ENCODE measurements around the gene OR1N1.
"Not testable (repeated sequence)": the region's sequence is repeated elsewhere in the genome, so short reads cannot be mapped to it uniquely, and the experiment has no call there.

Gene OR1N1, protein sequence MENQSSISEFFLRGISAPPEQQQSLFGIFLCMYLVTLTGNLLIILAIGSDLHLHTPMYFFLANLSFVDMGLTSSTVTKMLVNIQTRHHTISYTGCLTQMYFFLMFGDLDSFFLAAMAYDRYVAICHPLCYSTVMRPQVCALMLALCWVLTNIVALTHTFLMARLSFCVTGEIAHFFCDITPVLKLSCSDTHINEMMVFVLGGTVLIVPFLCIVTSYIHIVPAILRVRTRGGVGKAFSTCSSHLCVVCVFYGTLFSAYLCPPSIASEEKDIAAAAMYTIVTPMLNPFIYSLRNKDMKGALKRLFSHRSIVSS

DNA sequence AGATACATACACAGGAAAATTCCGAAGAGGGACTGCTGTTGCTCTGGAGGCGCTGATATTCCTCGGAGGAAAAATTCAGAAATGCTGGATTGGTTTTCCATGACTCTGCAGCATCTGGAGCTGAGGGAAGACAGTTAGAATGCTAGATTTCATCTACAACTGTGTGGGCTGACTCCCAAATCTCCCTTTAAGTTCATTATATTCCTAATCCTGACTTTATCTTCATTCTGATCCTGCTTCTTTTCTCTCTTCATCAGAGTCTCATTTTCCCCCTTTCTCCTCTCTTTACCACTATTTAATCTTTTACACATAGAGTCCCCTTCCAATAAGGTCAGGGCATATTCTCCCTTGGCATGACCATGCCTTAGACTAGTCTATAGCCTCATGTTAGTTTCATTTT lies at the start of gene OR1N1:
Gene OR1N1, minus strand, starts transcription at position 101 of the 400 bp plus-strand sequence. Its CDS starts 0 bp downstream, at position 101.
- DNase-seq (ENCODE audit: low read depth), result no peak

DNA sequence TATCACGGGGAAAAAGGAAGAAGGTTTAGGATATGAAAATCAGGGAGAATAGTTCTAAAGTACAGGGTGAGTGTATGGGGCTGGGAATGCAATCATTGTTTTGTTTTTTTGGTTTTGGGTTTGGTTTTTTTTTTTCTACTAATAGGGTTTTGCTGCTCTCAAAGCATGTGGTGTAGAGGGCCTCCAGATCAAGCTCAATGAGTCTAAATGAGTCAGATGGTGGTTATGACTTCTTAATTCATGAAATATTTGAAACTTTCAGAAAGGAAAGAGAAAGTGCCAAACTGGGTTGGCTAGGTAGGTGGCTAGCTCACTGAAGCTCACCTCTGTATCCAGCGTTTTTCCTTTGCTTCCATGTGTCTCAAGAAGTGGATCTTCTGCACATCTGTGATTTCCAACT lies 45.4 kb upstream of the OR1N1 start:
- DNase-seq (ENCODE audit: low read depth), result no peak

DNA sequence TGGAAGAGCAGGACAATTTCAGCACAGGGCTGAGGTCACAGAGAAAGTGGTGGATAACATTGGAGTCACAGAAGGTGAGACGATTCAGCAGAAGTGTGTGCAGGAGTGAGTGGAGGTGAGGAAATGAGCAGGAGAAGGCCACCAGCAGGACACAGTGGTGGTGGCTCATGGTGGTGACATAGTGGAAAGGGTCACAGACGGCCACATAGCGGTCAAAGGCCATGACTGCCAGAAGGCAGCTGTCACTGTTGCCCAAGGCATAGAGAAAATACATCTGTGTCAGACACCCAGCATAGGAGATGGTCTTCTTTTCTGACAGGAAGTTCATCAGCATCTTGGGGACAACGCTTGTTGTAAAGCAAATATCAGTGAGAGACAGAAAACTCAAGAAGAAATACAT lies 40.8 kb upstream of the OR1N1 start:
- DNase-seq (ENCODE audit: low read depth), result no peak

DNA sequence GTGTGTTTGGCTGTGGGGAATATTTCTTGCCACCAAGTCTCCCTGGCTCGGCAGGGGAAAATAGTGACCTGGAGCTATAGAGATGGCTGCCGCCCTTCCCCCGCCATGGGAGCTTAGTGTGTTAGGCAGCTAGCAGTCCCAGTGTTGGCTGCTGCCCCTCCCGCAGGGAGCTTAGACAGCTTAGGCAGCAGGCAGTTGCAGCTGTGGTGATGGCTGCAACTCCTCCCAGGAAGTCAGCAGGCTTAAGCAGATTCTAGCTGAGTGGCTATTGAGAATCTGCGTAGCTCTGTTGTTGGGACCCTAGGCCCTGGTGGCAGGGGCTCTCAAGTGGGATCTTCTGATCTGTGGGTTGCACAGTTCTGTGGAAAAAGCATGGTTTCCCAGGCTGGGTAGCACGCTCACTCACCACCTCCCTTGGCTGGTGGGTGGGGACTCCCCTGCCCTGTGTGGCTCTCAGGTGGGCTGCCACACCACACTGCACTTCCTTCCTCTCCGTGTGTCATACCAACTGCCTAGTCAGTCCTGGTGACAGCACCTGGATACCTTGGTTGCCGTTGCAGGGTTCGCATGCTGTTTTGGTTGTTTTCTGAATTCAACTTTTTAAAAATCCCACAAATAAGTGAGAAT lies 35.2 kb upstream of the OR1N1 start:
- DNase-seq (ENCODE audit: low read depth), result no peak

DNA sequence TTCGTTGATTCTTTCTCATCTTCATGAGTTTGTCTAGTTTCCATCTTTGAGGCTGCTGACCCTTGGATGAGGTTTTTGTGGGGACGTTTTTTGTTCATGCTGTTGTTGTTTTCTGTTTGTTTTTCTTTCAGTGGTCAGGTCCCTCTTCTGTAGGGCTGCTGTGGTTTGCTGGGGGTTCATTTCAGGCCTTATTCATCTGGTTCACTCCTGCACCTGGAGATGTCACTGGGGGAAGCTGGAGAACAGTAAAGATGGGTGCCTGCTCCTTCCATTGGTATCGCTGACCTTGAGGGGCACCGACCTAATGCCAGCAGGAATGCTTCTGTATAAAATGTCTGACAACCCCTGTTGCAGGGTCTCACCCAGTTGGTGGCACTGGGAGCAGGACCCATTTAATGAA lies 34.4 kb upstream of the OR1N1 start:
- DNase-seq (ENCODE audit: low read depth), result no peak

DNA sequence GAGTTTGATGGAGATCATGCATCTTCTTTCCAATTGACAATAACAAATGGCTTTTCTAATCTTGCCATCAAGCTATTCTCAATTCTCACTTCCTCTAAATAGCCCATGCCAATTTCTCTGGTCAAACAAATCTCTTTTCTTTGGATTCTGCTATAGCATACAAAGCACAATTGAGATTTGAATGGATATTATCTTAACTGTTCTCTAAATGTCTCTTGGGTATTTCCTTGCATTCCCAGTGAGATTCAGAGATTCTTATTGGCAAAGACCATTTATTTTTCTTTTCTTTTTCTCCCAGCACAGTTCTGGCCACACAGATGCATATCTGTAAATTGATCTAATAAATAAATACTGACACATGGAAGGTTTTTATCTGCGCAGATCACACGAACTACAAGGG lies 25.7 kb upstream of the OR1N1 start, which contains the start of gene OR1N2:
Gene OR1N2, plus strand, starts transcription at position 301 of the 400 bp plus-strand sequence. CDS start 100 bp downstream, outside the sequence.
- no peak for DNase-seq (ENCODE audit: low read depth)

DNA sequence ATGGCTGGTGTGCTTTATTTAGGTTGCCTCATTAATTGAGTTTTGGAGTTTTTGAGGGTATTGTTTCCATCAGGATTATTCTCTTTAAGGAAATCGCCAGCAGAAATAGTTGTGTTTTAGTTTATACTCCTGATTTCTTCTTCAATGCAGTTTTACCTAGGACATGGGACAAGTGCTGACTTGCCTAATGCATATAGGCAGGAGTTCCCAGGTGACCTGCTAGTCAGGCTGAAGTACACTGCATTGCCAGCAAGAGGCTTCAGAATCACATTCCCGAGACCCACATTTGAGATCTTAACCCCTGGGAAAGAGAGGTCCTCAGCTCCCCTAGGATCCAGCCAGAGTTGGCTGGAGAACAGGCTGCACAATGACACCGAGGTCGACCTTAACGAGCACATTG lies 24.3 kb upstream of the OR1N1 start:
- DNase-seq (ENCODE audit: low read depth), result no peak

DNA sequence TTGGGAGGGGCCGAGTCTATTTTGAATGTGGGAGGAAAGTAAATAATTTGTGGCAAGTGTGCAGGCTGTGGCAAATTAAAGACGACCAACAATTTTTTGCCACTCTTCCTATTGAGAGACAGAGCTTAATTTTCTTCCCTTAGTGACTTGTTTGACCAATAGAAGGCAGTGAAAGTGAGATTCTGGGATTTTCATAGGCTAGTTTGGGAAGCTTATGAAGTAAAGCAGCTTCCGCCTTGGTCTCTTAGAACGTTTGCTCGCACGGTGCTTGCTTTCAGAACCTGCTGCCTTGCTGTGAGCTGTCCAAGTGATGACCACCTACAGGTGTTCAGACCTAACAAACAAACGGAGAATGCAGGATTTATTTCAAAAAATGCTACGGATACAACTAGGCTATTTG lies 19.1 kb upstream of the OR1N1 start:
- no peak for DNase-seq (ENCODE audit: low read depth)

DNA sequence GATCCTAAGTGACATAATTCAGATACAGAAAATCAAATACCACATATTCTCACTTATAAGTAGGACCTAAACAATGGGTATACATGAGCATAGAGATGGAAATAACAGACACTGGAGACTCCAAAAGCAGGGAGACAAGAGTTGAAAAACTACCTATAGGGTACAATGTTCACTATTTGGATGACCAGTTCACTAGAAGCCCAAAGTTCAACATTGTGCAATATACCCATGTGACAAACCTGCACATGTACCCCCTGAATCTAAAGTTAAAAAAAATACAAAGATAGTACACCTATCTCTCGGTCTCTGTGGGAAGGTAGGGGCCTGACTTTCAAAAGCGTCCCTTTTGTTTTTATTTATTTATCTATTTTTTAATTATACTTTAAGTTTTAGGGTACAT lies 11.7 kb upstream of the OR1N1 start:
- DNase-seq (ENCODE audit: low read depth), result no peak

DNA sequence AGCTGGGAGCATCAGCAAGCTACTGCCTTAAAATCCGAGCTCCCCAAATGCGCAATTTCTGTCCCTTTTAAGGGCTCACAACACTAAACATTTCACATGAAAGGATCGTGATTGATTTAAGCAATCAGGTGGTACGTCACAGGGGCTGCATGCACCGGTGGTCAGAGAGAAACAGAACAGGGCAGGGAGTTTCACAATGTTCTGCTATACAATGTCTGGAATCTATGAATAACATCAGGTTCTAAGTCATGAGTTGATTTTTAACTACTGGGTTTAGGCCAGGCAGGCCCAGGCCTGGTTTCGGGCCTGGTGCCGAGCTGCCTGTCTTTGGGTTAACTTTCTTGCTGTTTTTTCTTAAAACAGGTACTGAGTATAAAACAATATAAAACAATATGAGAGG lies 10.0 kb upstream of the OR1N1 start:
- DNase-seq (ENCODE audit: low read depth), result not testable (repeated sequence)

DNA sequence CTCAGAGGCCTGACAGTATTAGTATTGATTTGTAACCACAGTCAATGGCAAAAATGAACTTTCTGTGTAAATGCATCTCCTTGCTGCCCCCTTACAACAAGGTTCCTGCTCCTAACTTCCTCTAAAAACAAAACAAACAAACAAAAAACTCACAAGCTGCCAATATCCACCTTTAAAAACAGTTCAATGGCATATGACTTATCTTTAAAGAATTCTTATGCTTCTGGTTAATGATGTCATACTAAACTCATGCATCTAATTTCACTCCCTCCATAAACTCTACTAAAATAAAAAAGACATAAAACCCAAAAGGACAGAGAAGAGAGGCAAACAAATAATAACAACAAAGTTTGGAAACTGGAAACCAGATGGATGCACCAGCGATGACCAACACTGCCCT lies 9.0 kb upstream of the OR1N1 start:
- DNase-seq (ENCODE audit: low read depth), result no peak

DNA sequence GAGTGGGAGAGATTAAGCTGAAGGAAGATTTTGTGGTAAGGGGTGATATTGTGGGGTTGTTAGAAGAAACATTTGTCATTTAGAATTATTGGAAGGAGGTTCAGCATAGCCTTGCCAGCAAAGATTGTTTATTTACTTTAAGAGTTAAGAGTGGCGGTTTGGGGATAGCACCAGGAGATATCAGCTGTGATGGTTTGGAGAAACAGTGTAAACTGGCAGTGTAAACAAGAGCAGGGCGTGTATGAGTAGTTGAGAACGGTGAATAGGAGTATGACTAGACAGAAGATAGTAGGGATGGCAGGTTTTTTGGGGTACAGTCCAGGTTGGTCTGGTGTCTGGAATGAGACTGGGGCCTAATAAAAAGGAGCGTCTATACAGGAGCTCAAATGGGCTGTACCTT lies 4.1 kb upstream of the OR1N1 start:
- DNase-seq (ENCODE audit: low read depth), result not testable (repeated sequence)

DNA sequence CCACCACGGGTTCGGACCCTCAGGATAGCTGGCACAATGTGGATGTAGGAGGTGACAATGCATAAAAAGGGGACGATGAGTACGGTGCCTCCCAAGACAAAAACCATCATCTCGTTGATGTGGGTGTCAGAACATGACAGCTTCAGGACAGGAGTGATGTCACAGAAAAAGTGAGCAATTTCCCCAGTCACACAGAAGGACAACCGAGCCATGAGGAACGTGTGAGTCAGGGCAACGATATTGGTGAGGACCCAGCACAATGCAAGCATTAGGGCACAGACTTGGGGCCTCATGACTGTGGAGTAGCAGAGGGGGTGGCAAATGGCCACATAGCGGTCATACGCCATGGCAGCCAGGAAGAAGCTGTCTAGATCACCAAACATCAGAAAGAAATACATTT lies 491 bp downstream of the OR1N1 start:
- DNase-seq (ENCODE audit: low read depth), result no peak

DNA sequence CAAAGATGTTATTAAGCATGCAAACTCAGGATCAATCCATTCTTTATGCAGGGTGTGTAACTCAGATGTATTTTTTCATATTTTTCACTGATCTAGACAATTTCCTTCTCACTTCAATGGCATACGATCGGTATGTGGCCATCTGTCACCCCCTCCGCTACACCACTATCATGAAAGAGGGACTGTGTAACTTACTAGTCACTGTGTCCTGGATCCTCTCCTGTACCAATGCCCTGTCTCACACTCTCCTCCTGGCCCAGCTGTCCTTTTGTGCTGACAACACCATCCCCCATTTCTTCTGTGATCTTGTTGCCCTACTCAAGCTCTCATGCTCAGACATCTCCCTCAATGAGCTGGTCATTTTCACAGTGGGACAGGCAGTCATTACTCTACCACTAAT lies 7.7 kb downstream of the OR1N1 start:
- DNase-seq (ENCODE audit: low read depth), result no peak

DNA sequence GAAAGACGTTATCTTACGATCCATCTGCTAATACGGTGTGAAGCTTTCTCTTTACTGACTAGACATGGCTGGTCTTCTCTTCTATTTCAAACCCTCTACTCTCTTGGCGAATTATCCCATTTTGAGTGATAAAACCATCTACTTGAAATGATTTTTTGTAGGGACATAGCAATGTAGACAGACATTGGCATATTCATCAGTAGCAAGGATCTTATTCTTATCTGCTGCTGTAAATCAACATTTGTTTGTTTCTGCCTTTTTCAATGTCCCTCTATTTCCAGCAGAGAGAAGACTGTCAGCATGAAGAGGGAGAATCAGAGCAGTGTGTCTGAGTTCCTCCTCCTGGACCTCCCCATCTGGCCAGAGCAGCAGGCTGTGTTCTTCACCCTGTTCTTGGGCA lies 8.3 kb downstream of the OR1N1 start, which contains the start of gene OR1J4:
Gene OR1J4, plus strand, starts transcription at position 301 of the 400 bp plus-strand sequence. Its CDS starts 0 bp downstream, at position 301.
- no peak for DNase-seq (ENCODE audit: low read depth)

DNA sequence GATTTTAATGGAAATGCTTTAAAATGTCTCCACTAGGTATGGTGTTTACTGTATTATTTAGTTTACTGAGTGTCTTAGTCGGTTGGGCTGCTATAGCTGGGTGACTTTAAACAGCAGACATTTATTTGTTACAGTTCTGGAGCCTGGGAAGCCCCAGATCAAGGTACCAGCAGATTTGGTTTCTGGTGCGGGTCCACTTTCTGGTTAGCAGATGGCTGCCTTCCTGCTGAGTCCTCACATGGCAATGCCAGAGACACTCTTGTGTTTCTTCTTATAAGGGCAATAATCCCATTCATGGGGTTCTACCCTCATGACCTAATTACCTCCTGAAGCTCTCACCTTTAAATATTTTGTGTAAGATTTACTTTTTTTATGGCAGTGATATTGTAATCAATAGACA lies 8.9 kb downstream of the OR1N1 start:
- DNase-seq (ENCODE audit: low read depth), result no peak

DNA sequence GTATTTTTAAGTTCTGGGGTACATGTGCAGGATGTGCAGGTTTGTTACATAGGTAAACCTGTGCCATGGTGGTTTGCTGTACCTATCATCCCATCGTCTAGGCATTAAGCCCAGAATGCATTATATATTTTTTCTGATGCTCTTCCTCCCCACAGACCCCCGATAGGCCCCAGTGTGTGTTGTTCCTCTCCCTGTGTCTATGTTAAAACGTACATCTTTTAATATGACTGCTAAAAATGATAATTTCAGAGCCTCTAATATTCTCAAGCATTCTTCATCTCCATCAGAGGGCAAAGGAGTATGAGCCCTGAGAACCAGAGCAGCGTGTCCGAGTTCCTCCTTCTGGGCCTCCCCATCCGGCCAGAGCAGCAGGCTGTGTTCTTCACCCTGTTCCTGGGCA lies 16.6 kb downstream of the OR1N1 start, which contains the start of gene OR1J2:
Gene OR1J2, plus strand, starts transcription at position 301 of the 400 bp plus-strand sequence. Its CDS starts 0 bp downstream, at position 301.
- no peak for DNase-seq (ENCODE audit: low read depth)

DNA sequence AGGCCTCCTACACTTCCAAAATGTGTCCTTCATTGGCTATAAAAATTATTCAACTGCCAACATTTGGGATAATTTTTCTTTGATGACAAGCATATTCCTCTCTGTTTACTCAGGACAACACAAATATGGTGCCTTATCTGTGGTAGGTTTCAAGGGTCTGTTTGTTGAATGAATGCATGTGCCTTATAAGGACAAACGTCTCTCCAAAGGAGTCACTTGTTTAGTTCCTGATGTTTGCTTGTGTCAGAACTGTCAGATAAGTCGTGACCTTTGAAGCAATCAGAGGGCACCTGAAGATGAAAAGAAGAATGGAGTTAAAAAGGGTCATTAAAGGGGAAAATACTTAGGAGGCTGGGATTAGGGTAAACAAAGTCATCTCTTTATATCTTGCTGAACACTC lies 20.1 kb downstream of the OR1N1 start:
- DNase-seq (ENCODE audit: low read depth), result no peak

DNA sequence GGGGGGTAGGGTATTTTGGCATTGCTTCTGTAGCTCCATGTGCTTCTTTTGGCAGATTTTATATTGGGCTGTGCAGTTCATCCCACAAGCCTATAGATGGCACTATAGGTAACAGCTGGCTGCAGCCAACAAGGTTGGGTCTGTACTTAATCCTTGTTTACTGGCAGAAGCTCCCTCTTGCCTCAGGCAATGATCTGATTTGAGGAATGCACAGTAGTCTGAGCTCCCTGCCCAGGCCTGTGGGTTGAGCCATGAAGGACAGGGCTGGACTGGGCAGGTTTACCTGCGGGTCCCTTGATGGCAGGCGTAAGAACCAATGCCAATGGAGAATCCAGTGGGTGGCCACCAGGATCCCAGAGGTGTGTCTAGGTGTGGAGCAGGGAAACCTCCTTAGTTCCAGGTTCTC lies 28.2 kb downstream of the OR1N1 start:
- no peak for DNase-seq (ENCODE audit: low read depth)

DNA sequence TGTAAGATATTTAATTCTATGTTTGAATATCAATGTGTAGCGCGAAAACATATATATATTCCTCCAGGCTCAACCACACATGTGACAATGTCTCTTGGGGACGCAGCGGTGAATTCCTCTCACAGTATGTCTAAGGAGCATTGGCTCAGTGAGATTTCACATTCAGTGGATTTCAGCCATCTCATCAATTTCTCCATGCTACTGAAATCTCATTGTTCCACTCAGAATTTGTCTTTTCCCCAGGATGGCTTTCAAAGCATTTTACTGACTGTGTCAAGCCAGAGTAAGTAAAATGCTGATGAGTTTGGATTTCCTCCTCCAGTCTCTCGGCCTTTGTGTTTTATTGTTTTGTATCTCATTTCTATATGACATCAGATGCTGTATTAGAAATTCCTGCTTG lies 48.0 kb downstream of the OR1N1 start:
- no peak for DNase-seq (ENCODE audit: low read depth)

DNA sequence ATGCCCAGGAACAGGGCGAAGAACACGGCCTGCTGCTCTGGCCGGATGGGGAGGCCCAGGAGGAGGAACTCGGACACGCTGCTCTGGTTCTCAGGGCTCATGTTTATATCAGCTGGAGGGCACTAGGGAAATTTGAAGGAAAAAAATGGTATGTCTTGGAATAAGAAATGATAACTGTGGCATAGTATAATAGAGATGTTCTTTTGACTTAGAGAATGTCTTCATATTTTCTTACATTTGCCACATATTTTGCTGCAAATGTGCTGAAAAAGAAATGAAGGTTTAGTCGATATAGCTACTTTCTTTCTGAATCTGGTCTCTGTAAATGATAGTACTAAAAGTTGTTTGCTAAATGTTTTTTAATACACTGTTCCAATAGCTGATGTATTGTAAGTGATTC lies 49.3 kb downstream of the OR1N1 start, which contains the start of gene OR1J1:
Gene OR1J1, minus strand, starts transcription at position 101 of the 400 bp plus-strand sequence. Its CDS starts 0 bp downstream, at position 101.
- DNase-seq (ENCODE audit: low read depth), result no peak

DNA sequence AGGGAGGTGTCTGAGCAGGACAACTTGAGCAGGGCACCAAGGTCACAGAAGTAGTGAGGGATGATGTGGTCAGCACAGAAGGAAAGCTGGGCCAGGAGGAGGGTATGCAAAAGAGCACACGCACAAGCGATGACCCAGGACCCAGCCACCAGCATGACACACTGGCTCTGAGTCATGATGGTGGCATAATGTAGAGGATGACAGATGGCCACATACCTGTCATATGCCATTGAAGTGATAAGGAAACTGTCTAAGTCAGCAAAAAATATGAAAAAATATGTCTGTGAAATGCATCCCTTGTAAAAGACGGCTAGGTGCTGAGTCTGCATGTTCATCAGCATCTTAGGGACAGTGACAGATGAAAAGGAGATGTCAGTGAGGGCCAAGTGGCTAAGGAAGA lies 49.7 kb downstream of the OR1N1 start:
- no peak for DNase-seq (ENCODE audit: low read depth)

Data from activated T-helper 1 cell treated with Interleukin-2 at 50 U/mL for 16 hours (primary cell).